Astrocyte (in vitro differentiated cells and primary cell): ENCODE measurements around the gene SLC5A4. TPM values are rescaled to one million over a fixed set of nuclear protein-coding genes. Genes with fewer than 3 reads are reported as not detected.

Experiments used
- DNase-seq: peaks from one replicate; pipeline ENCODE4 v3.0.0-alpha.2; 2010; ENCODE audit warnings: low read depth
- FAIRE-seq: peaks from 2 replicates; lab custom pipeline; 2011; peaks lifted over from hg19 to GRCh38; lab: Jason Lieb, UNC
- H2AFZ ChIP-seq: 2 replicates; pipeline ENCODE4 v1.6.0; 2012; ENCODE audit warnings: low read depth, low read length, inconsistent platforms
- H3K27ac ChIP-seq: 2 replicates; pipeline ENCODE4 v1.5.1; 2011; ENCODE audit warnings: low read depth, low read length, inconsistent platforms
- H3K27me3 ChIP-seq: 2 replicates; pipeline ENCODE4 v1.6.0; 2011; ENCODE audit warnings: low read length, inconsistent platforms; ENCODE audit not compliant: insufficient read depth
- H3K36me3 ChIP-seq: 2 replicates; pipeline ENCODE4 v1.5.1; 2011; ENCODE audit warnings: low read length, inconsistent platforms; ENCODE audit not compliant: insufficient read depth
- H3K4me1 ChIP-seq: 2 replicates; pipeline ENCODE4 v1.5.1; 2011; ENCODE audit warnings: low read length, inconsistent platforms; ENCODE audit not compliant: insufficient read depth
- H3K4me2 ChIP-seq: 2 replicates; pipeline ENCODE4 v1.6.0; 2012; ENCODE audit warnings: low read length, inconsistent platforms
- H3K4me3 ChIP-seq: 2 replicates; pipeline ENCODE4 v1.5.1; 2011; ENCODE audit warnings: low read depth, mild to moderate bottlenecking, low read length, inconsistent platforms; ENCODE audit not compliant: insufficient read depth
- H3K79me2 ChIP-seq: 2 replicates; pipeline ENCODE4 v1.6.0; 2012; ENCODE audit warnings: mild to moderate bottlenecking, low read length, inconsistent platforms; ENCODE audit not compliant: insufficient read depth
- H3K9ac ChIP-seq: 2 replicates; pipeline ENCODE4 v1.6.0; 2012; ENCODE audit warnings: mild to moderate bottlenecking, low read length, inconsistent platforms
- H3K9me3 ChIP-seq: 2 replicates; pipeline ENCODE4 v1.5.1; 2012; ENCODE audit warnings: low read depth, mild to moderate bottlenecking, low read length, inconsistent platforms; ENCODE audit not compliant: insufficient read depth
- H4K20me1 ChIP-seq: 2 replicates; pipeline ENCODE4 v1.6.0; 2012; ENCODE audit warnings: low read length, inconsistent platforms; ENCODE audit not compliant: insufficient read depth
- H3K27ac Mint-ChIP-seq: one replicate; pipeline ENCODE4 v1.8.0; 2021; ENCODE audit warnings: mild to moderate bottlenecking, mixed read lengths; ENCODE audit not compliant: unreplicated experiment
- H3K27me3 Mint-ChIP-seq: one replicate; pipeline ENCODE4 v1.8.0; 2021; ENCODE audit warnings: low read depth, mixed read lengths; ENCODE audit not compliant: unreplicated experiment
- H3K36me3 Mint-ChIP-seq: one replicate; pipeline ENCODE4 v1.8.0; 2021; ENCODE audit warnings: low read depth, mixed read lengths; ENCODE audit not compliant: unreplicated experiment
- H3K4me1 Mint-ChIP-seq: one replicate; pipeline ENCODE4 v1.8.0; 2021; ENCODE audit warnings: low read depth, mixed read lengths; ENCODE audit not compliant: unreplicated experiment
- H3K4me3 Mint-ChIP-seq: one replicate; pipeline ENCODE4 v1.8.0; 2021; ENCODE audit warnings: mild to moderate bottlenecking, moderate library complexity, mixed read lengths; ENCODE audit not compliant: unreplicated experiment
- H3K9me3 Mint-ChIP-seq: one replicate; pipeline ENCODE4 v1.8.0; 2021; ENCODE audit warnings: mild to moderate bottlenecking, mixed read lengths; ENCODE audit not compliant: unreplicated experiment
- EZH2 ChIP-seq: IDR thresholded peaks from 2 replicates; pipeline ENCODE4 v1.6.1; 2012; ENCODE audit warnings: mild to moderate bottlenecking, low read length, inconsistent platforms; ENCODE audit not compliant: insufficient read depth
- total RNA-seq: library from RNA; stranded (reverse); gene quantifications from 2 replicates; pipeline ENCODE4 v1.2.1, GENCODE V29; 2021
- TF ChIP-seq, protein P1 (sequence below): IDR thresholded peaks from 2 replicates; pipeline ENCODE4 v1.5.1; 2011; ENCODE audit warnings: low read depth, mild to moderate bottlenecking, inconsistent platforms, low read length, moderate library complexity; ENCODE audit not compliant: insufficient read depth

The SLC5A4 gene
- total RNA-seq, 1 donor from 2014 or later: 0.14 TPM

DNA sequence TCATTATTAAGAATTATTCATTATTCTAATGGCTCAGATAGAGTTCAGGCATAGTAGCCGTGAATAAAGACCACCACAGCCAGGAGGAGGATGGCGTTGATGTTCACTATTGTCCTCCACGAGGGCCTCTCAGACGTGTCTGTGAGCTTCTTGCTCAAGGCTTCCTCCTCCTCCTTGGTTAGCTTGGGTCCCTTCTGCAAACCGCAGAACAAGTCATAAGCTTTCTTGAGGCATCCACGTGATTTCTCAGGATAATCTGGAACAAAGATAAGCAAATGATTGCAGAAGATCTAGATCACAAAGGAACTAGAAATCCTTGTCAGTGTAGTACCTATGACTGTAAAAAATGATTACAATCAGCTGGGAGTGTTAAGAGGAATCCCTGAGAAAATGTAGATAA, 36.7 kb downstream of the SLC5A4 start:
- TF ChIP-seq EZH2: no peak
- TF ChIP-seq, protein P1, sequence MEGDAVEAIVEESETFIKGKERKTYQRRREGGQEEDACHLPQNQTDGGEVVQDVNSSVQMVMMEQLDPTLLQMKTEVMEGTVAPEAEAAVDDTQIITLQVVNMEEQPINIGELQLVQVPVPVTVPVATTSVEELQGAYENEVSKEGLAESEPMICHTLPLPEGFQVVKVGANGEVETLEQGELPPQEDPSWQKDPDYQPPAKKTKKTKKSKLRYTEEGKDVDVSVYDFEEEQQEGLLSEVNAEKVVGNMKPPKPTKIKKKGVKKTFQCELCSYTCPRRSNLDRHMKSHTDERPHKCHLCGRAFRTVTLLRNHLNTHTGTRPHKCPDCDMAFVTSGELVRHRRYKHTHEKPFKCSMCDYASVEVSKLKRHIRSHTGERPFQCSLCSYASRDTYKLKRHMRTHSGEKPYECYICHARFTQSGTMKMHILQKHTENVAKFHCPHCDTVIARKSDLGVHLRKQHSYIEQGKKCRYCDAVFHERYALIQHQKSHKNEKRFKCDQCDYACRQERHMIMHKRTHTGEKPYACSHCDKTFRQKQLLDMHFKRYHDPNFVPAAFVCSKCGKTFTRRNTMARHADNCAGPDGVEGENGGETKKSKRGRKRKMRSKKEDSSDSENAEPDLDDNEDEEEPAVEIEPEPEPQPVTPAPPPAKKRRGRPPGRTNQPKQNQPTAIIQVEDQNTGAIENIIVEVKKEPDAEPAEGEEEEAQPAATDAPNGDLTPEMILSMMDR: no peak
- Mint-ChIP-seq H3K4me3 (no peak overlapping the region), H3K4me1 (no peaks in the 10 kb centered on the region), H3K9me3 (no peaks in the 10 kb centered on the region), H3K27me3 (peaks cover 2% of the 10 kb centered on the region), H3K27ac (no peak overlapping the region), H3K36me3 (no peaks in the 10 kb centered on the region)
- FAIRE-seq (no peak), DNase-seq (no peak)
- no peak overlapping the region for H3K4me2 ChIP-seq
- H3K4me1 ChIP-seq: no peaks in the 10 kb centered on the region
- H3K9ac ChIP-seq: no peak overlapping the region
- no peak overlapping the region for H3K4me3 ChIP-seq
- no peaks in the 10 kb centered on the region for H3K36me3 ChIP-seq
- no peaks in the 10 kb centered on the region for H3K9me3 ChIP-seq
- no peak overlapping the region for H3K27ac ChIP-seq
- H4K20me1 ChIP-seq: no peaks in the 10 kb centered on the region
- H2AFZ ChIP-seq: no peak overlapping the region
- H3K79me2 ChIP-seq: no peaks in the 10 kb centered on the region
- H3K27me3 ChIP-seq: no peaks in the 10 kb centered on the region

- Mint-ChIP-seq H3K27me3 (peaks cover 4% of the 10 kb centered on the region), H3K27ac (no peak overlapping the region), H3K9me3 (no peaks in the 10 kb centered on the region), H3K4me3 (no peak overlapping the region), H3K36me3 (no peaks in the 10 kb centered on the region), H3K4me1 (no peaks in the 10 kb centered on the region)
- Histone ChIP-seq H2AFZ (no peak overlapping the region), H3K79me2 (no peaks in the 10 kb centered on the region), H3K27me3 (no peaks in the 10 kb centered on the region), H3K4me3 (no peak overlapping the region), H3K9me3 (no peaks in the 10 kb centered on the region), H3K4me2 (no peak overlapping the region), H3K27ac (no peak overlapping the region), H4K20me1 (no peaks in the 10 kb centered on the region), H3K4me1 (no peaks in the 10 kb centered on the region), H3K9ac (no peak overlapping the region), H3K36me3 (no peaks in the 10 kb centered on the region)
- FAIRE-seq: no peak
- DNase-seq: no peak
- TF ChIP-seq, protein P1: no peak
Observed at GRCh38 chr22:32217465-32217864, 37.7 kb downstream of the SLC5A4 start.

DNA sequence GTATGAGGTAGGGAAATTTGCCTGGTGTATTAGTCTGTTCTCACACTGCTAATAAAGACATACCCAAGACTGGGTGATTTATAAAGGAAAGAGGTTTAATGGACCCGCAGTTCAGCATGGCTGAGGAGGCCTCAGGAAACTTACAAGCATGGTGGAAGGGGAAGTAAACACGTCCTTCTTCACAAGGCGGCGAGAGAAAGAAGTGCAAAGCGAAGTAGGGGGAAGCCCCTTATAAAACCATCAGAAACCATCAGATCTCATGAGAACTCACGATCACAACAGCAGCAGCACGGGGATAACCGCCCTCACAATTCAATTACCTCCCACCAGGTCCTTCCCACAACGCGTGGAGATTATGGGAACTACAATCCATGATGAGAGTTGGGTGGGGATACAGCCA, 38.2 kb downstream of the SLC5A4 start:
- H3K27me3 Mint-ChIP-seq: peaks cover 4% of the 10 kb centered on the region
- Histone ChIP-seq H4K20me1 (no peaks in the 10 kb centered on the region), H3K79me2 (no peaks in the 10 kb centered on the region), H3K36me3 (no peaks in the 10 kb centered on the region), H3K9ac (no peak overlapping the region), H3K27ac (no peak overlapping the region), H2AFZ (no peak overlapping the region), H3K4me3 (no peak overlapping the region), H3K4me1 (no peaks in the 10 kb centered on the region), H3K9me3 (no peaks in the 10 kb centered on the region), H3K27me3 (no peaks in the 10 kb centered on the region), H3K4me2 (no peak overlapping the region)
- H3K4me1 Mint-ChIP-seq: no peaks in the 10 kb centered on the region
- H3K36me3 Mint-ChIP-seq: no peaks in the 10 kb centered on the region
- H3K9me3 Mint-ChIP-seq: no peaks in the 10 kb centered on the region
- FAIRE-seq (no peak), DNase-seq (no peak)
- H3K4me3 Mint-ChIP-seq: no peak overlapping the region
- TF ChIP-seq EZH2: no peak
- TF ChIP-seq, protein P1: no peak
- no peak overlapping the region for H3K27ac Mint-ChIP-seq
